HK-2 (cell line): ENCODE measurements around the gene OGFOD3.
"Not testable (repeated sequence)": the region's sequence is repeated elsewhere in the genome, so short reads cannot be mapped to it uniquely, and the experiment has no call there.

ENCODE experiments used
- DNase-seq: peaks from one replicate; pipeline ENCODE4 v3.0.0-alpha.2; 2018; ENCODE audit not compliant: unreplicated experiment

Gene OGFOD3

DNA sequence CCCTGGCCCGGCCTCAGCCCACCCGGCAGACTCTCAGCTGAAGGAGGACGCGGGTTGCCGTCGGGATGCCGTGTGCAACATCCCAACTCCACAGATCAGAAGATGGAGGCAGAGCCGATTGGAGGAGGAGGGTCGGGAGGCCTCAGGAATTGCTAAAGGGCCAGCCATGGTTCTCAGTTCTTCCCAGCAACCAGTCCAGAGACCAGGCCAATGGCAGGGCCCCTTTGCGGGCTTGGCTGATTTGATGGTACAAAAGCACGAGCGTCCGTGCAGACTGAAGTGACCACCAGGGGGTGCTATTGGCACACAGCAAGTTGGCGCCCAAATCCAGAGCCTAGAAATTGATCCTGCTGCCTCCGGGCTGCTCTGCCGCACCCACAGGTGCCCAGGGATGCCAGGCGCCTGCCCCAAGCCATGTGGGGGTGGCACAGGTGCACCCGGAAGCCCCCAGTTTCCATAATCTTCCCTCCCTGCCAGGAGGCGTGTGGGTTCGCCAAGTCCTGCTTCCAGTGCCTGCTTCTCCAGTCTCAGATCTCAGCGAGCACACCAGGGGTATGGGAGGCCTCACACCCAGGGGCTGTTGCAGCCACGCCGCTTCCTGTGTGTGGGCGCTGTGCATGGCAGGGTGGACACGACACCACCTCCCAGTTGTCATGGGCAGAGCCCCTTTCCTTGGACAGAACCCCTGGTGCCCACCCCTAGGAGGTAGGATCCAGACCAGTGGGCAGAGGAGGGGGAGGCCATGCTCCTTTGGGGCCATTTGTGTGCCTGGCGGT lies 66.5 kb downstream of the OGFOD3 start:
- peak; percentile 86 for DNase-seq

DNA sequence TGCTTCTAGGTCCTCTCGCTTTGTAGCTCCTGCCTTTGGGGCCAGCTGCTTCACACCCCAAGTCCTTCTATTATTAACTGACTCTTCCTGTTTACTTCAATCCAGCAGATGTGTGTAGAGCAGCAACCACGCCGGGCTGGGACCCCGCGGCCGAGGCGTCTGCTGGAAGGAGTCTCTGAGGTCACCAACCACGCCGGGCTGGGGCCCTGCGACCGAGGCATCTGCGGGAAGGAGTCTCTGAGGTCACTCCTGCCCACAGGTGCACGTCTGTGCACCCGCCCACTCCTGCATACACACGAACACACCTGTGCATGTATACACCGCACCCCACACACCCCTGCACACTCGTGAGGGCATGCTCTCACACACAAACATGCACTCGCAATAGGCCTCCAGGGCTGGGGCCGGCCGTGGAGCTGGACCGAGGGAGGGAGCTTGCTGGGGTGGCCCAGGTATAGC lies 67.1 kb downstream of the OGFOD3 start:
- DNase-seq: no peak

DNA sequence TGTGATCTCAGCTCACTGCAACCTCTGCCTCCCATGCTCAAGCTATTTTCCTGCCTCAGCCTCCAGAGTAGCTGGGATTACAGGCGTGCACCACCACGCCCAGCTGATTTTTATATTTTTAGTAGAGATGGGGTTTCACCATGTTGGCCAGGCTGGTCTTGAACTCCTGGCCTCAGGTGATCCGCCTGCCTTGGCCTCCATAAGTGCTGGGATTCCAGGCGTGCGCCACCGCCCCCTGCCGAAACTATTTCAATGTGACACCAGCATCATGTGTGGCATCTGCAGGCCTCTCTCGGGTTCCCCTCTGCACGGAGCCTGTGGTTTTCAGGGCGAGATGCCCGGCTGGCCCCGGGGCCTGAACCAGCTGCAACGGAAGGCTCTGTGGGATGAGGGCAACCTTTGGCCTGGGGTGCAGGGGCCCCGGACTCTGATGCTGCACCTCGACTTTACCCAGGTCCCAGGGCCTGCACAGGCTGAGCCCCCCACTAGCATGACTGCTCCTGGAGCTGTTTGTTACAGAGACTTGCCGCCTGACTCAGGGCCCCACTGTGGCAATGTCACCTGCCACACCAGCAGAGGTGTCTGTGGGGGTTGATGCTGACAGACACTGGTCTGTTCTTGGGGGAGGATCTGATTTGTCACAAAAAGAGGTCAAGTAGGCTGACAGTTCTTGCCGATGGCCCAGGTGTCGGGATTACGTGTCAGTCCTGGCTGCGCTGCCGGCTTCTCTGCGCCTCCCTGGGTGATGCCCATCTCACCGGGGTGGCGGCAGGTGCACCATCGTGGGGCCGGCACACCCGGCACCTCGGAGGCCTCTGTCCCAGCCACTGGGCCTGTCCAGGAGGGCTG lies 68.0 kb downstream of the OGFOD3 start:
- DNase-seq: no peak

DNA sequence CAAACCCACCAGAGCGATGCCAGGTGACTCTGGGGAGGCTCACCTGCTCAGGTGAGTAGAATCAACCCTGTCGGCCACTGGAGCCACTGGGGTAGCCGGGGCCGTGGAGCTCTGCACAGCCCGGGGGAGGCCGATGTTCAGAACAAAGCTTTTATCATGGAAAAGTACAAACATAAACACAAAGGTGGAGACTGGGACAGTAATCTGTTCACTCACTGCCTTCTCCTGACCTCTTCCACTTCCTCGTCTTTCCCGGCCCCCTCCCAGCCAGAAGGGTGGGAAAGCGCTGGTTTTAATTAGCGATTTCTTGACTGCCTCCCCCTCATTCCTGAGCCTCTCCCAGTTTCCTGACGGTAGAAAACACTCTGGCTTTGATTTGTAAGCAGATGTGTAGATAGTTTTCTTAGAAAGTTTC lies 69.1 kb downstream of the OGFOD3 start:
- DNase-seq: no peak

DNA sequence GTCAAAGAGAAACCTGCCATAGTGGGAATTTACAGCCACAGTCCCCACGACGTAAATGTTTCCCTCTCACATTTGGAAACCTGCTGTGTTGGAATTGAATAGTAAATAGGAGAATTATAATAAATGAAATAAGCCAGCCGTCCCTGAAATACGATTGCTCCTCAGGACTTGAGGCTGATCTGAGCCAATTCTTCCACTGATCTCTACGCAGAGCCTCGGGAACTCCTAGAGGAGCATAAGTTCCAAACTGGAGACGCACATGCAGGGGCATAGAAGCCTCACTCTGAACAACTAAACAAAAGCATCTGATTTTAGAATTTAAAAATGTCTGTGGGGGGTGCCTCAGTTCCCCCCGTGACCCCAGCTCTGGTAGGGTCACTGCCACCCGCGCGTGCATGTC lies 69.5 kb downstream of the OGFOD3 start:
- DNase-seq: no peak

DNA sequence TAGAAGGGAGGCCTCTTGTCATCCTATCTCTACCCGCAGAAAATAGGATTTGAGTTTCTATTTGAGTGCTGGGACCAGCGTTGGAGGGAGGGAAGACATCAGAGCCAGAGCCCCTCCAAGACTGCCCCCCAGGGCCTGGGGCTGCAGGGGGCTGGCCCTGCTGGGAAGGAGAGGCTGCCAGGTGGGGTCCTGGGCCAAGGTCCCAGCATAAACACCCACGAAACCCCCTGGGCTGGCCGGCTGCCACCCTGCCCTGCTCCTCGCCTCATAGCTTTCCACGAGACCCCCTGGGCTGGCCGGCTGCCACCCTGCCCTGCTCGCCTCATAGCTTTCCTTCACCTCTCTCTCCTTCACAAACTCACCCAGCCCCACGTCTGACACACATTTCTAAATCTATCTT lies 70.0 kb downstream of the OGFOD3 start:
- DNase-seq: no peak

DNA sequence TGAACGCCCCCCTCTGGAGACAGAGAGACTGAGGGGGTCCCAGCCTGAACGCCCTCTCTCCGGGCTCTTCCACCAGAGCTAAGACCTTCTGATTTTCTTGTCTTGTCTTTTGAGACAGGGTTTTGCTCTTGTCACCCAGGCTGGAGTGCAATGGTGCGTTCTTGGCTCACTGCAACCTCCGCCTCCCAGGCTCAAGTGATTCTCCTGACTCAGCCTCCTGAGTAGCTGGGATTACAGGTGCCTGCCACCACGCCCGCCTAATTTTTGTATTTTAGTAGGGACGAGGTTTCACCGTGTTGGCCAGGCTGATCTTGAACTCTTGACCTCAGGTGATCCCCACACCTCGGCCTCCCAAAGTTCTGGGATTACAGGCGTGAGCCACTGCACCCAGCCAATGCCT lies 70.4 kb downstream of the OGFOD3 start:
- DNase-seq: not testable (repeated sequence)

DNA sequence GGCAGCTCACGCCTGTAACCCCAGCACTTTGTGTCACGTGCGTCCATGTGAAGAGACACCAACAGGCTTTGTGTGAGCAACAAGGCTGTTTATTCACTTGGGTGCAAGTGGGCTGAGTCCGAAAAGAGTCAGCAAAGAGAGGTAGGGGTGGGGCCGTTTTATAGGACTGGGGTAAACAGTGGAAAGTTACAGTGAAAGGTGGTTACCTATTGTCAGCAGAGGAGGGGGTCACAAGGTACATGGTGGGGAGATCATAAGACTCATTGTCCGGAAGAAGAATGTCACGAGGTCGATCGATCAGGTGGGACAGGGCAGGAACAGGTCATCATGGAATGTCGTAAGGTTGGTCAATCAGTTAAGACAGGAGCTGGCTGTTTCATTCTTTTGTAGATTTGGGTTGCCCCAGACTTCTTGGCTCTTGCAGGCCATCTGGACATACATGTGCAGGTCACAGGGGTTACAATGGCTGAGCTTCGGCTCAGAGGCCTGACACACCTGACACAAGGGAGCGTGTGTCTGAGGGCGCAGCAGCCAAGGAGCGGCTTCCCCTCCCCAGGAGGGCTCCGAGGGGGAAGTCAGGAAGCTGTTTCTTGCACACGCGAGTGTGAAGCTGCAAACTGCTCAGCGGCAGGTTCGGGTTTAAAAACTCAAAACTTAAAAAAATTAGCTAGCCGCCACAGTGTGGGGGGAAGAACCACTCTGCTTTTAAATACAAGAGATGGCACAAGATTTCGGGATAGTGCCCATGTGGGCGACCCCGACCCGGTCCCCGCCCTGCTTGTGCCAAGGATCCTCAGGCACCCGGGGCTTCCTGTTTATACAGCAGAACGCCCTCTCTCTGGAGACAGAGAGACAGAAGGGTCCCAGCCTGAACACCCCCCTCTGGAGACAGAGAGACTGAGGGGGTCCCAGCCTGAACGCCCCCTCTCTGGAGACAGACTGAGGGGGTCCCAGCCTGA lies 71.8 kb downstream of the OGFOD3 start:
- DNase-seq: no peak

DNA sequence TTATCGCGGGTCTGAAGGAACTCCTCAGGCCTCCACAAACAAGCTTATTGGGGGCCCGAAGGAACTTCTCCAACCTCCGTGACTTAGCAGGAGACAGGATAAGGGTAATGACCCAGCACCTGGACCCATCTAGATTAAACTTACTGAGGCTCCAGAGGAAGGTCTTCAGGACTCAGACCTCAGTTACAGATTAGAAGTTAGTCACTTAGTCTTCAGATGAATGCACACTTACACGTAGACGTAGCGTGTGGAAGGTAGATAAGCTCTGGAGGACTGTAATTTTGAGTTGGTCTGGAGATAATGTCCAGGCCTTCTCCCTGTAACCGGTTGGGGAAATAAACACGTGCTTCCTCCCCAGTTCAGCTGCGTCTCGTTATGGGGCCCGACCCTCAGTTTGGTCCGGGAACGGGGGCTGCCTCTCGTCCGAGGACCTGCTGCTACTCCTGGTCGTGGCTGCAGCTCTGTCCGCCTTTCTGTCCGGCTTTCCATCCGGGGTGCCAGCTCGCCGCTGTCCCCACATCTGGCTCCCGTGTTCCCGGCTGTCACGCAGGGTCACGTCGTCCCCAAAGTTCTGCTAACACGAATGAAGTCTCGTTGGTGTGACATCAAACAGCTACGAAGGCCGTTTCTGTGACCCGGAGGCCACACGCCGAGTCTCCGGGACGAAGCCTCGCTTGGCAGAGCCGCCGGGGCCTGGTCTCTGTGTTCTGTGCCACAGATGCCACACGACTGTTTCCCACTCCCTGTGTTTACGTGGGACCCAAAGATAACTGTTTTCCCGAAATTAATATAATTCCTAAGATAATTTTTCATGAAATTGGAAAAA lies 73.0 kb downstream of the OGFOD3 start:
- DNase-seq: no peak

DNA sequence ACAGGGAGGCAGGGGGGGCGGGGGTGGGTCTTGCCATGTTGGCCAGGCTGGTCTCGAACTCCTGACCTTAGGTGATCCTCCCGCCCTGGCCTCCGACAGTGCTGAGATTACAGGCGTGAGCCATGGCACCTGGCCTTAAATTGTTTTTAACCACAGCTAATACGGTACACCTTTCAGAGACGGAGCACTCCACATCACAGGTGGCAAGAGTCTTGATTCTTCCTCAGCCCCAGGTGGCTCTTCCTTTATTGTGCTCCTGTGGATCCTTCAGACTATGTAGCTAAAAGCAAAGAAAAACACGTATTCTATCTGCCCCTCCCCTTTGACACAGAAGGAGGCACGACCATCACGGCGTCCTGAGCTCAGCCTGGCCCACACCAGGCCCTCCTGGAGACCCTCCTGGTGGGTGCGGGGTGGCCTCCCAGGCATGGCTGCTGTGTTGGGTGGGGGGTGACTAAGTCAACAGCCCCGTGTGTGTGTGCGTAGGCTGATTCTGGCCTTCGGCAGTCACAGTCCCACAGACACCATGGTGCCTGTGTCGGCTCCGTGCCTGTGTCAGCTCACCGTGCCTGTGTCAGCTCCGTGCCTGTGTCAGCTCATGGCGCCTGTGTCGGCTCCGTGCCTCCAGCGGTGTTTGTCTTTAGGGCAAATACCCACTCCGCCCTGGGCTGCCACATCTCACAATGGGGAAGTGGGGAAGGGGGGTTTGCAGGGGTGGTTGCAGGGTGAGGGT lies 74.0 kb downstream of the OGFOD3 start:
- DNase-seq: no peak

DNA sequence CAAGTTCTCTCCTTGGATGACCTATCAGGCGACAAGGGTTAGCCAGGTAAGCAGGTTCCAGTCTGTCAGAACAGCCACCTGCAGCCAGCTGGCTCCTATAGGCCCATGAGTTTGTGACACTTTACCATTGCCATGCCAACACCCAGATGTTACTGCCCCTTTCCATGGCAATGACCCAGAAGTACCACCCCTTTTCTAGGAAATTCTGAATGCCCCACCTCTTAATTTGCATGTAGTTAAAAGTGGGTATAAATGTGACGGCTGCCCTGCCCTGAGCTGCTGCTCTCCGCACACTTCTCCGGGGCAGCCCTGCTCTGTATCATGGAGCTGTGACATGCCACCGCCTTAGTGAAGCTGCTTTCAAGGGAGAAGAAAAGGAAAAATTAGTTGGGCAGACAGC lies 74.8 kb downstream of the OGFOD3 start:
- DNase-seq: no peak

DNA sequence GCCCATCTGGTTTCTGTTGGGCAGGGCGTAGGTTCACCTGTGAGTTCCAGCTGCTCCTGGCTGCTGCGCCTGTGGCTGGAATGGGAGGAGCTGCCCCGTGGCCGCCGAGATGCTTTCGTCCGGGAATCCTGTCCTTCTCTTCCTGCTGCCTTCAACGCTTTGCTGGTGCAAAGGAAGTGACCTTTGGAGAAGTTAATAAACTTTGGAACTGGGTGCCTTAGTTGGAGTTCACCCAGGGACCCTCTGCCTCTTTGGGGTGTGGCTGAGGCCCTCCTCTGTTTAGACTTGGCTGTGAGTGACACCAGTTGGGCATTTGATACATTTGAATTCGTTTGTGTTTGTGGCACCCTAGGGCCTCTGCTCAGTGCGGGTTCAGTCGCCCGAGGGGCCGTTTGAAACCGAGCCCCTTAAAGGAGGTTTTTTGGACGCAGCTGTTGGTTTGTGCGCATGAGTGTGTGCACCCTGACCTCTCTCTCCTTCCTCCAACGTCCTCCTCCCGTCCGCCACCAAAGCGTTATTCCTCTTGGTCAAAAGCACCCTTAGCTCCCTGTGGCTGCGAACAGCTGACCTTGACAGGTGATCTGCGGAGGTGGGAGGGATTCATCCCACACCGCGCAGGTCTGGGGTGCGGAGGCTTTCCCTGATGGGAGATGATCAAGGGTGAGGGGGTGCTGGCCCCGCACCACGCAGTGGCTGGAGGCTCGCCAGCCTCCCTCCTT lies 75.9 kb downstream of the OGFOD3 start:
- DNase-seq: no peak

DNA sequence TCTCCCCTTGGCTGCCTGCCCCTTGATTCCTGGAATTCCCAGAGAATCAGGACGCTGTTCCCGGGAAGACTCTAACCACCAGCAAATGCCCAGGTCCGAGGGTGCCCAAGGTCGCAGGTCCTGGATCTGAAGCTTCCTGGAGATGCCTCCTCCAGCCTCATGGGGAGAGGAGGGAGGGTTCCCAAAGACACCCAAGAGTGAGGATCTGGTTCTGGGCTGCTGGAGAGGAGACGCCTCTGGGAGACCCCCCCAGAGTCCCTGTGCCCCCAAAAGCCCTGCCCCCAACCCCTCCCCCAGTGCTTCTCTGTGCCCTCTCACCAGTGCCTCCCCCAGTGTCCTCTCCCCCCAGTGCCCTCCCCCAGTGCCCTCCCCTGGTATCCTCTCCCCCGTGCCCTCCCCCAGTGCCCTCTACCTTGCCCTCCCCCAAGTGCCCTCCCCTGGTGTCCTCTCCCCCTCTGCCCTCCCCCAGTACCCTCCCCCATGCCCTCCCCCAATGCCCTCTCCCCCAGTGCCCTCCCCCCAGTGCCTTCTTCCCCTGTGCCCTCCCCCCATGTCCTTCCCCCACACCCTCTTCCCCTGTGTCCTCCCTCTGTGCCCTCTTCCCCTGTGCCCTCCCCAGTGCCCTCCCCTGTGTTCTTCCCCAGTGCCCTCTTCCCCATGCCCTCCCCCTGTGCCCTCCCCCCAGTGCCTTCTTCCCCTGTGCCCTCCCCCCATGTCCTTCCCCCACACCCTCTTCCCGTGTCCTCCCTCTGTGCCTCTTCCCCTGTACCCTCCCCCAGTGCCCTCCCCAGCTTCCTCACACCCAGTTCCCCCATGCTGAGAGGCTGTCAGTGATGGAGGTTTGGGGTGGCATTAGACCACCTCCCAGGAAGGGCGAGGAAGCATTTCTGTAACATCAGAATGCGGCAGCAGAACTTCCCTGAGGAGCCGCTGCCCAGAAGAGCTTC lies 78.5 kb downstream of the OGFOD3 start:
- DNase-seq: no peak
